Measurements from ENCODE around the gene ANKRD2. TPM values are rescaled to one million over a fixed set of nuclear protein-coding genes. Genes with fewer than 3 reads are reported as not detected.
A peak's percentile ranks its signal among the peaks of the same experiment; 100 is the strongest.

Gene ANKRD2
- total RNA-seq, 1 donor from 2014 or later: 0.26 TPM

- no peak for TF ChIP-seq CTCF (IDR thresholded peaks at IDR 0.05; ENCODE audit: insufficient read depth, low read length, severe bottlenecking)
- H3K27me3 ChIP-seq (ENCODE audit: control insufficient read depth, insufficient read depth, low read length): no peaks in the 10 kb centered on the region
- H3K36me3 ChIP-seq (ENCODE audit: control insufficient read depth, insufficient read depth, low read length): no peaks in the 10 kb centered on the region
- H3K4me3 ChIP-seq (ENCODE audit: low read depth, low read length): no peak overlapping the region
- FAIRE-seq (no peak), DNase-seq (ENCODE audit: low read depth) (peak; percentile 59)
Observed at GRCh38 chr10:97538411-97538810, 34.2 kb upstream of the ANKRD2 start.

- DNase-seq (ENCODE audit: low read depth) (no peak), FAIRE-seq (no peak)
- TF ChIP-seq CTCF (IDR thresholded peaks at IDR 0.05; ENCODE audit: insufficient read depth, low read length, severe bottlenecking): no peak
- Histone ChIP-seq H3K36me3 (ENCODE audit: control insufficient read depth, insufficient read depth, low read length) (no peaks in the 10 kb centered on the region), H3K4me3 (ENCODE audit: low read depth, low read length) (no peak overlapping the region), H3K27me3 (ENCODE audit: control insufficient read depth, insufficient read depth, low read length) (no peaks in the 10 kb centered on the region)
Observed at GRCh38 chr10:97538839-97539238, 33.7 kb upstream of the ANKRD2 start.

GRCh38 chr10:97539523-97540200 lies 32.9 kb upstream of the ANKRD2 start:
- no peaks in the 10 kb centered on the region for H3K27me3 ChIP-seq (ENCODE audit: control insufficient read depth, insufficient read depth, low read length)
- H3K36me3 ChIP-seq (ENCODE audit: control insufficient read depth, insufficient read depth, low read length): no peaks in the 10 kb centered on the region
- no peak for DNase-seq (ENCODE audit: low read depth)
- FAIRE-seq: no peak
- no peak overlapping the region for H3K4me3 ChIP-seq (ENCODE audit: low read depth, low read length)
- TF ChIP-seq CTCF (IDR thresholded peaks at IDR 0.05; ENCODE audit: insufficient read depth, low read length, severe bottlenecking): peak; percentile 6

GRCh38 chr10:97540669-97541500 lies 31.7 kb upstream of the ANKRD2 start:
- H3K36me3 ChIP-seq (ENCODE audit: control insufficient read depth, insufficient read depth, low read length): no peaks in the 10 kb centered on the region
- no peak overlapping the region for H3K4me3 ChIP-seq (ENCODE audit: low read depth, low read length)
- DNase-seq (ENCODE audit: low read depth): no peak
- H3K27me3 ChIP-seq (ENCODE audit: control insufficient read depth, insufficient read depth, low read length): no peaks in the 10 kb centered on the region
- no peak for TF ChIP-seq CTCF (IDR thresholded peaks at IDR 0.05; ENCODE audit: insufficient read depth, low read length, severe bottlenecking)
- peak; percentile 13 for FAIRE-seq

- H3K4me3 ChIP-seq (ENCODE audit: low read depth, low read length): no peak overlapping the region
Observed at GRCh38 chr10:97542169-97543024, 30.2 kb upstream of the ANKRD2 start.

More at GRCh38 chr10:97542169-97543024, 30.2 kb upstream of the ANKRD2 start:
- Histone ChIP-seq H3K27me3 (ENCODE audit: control insufficient read depth, insufficient read depth, low read length) (no peaks in the 10 kb centered on the region), H3K36me3 (ENCODE audit: control insufficient read depth, insufficient read depth, low read length) (no peaks in the 10 kb centered on the region)
- no peak for TF ChIP-seq CTCF (IDR thresholded peaks at IDR 0.05; ENCODE audit: insufficient read depth, low read length, severe bottlenecking)
- peak; percentile 13 for FAIRE-seq
- DNase-seq (ENCODE audit: low read depth): peak; percentile 96
